PFSK-1 (cell line): ENCODE data around the gene TBC1D22A.

ENCODE experiments used
- FOXP2 ChIP-seq: optimal IDR thresholded peaks from 2 replicates; pipeline ENCODE3; 2011; ENCODE audit warnings: borderline replicate concordance, control low read depth, inconsistent platforms; ENCODE audit not compliant: insufficient read depth; ENCODE audit errors: extremely low read length, extremely low read depth
- POLR2AphosphoS5 ChIP-seq: IDR thresholded peaks from 2 replicates; pipeline ENCODE4 v1.6.1; 2012; ENCODE audit warnings: low read depth, mild to moderate bottlenecking, control low read depth, low read length, moderate library complexity
- SIN3A ChIP-seq: IDR thresholded peaks from 2 replicates; pipeline ENCODE4 v1.6.1; 2012; ENCODE audit warnings: mild to moderate bottlenecking, low read length, moderate library complexity, borderline replicate concordance; ENCODE audit not compliant: insufficient read depth
- TAF1 ChIP-seq: IDR thresholded peaks from 2 replicates; pipeline ENCODE4 v1.6.1; 2012; ENCODE audit warnings: low read length, control low read depth, borderline replicate concordance; ENCODE audit not compliant: insufficient read depth
- TF ChIP-seq, protein P1 (sequence below), 2 experiments: IDR thresholded peaks; 2 replicates each; pipeline versions ENCODE4 v1.6.1 to v1.8.0; 2011 to 2012; ENCODE audit warnings: low read depth in 2 of 2, low read length in 2 of 2, control low read depth in 1 of 2, inconsistent platforms in 1 of 2, mild to moderate bottlenecking in 1 of 2, moderate library complexity in 1 of 2; ENCODE audit not compliant: insufficient read depth in 1 of 2

DNA sequence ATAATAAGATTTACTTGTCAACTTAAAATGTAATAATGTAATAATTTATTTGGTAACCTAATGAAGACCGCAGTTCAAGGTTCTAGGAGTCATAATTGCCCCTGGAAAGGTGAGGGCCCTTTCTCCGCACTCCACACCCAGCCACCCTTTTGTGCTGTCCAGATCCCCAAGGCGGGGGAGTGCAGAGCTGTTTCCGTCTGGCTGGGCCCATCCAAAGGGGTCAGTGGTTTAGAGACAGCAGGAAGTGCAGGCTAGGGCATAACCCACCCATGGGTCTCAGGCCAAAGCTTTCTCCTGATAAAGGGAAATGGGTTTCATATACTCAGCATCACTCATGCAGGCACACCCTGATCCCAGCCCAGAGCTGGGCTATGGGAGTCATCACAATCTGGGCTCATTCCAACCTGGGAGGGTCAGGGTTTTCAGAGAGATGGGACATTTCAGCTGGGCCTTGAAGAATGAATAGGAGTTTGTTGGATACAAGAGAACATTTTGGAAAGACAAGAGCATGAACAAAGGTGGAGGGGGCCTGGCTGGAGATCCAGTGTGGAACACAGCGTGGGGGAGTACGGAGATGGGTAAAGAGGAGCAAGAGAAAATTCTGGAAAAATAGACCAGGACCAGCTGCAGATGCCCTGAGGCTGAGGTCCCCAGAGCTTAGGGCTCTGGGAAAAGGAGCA lies 432.2 kb downstream of the TBC1D22A start:
- TF ChIP-seq POLR2AphosphoS5: no peak
- TF ChIP-seq, protein P1, sequence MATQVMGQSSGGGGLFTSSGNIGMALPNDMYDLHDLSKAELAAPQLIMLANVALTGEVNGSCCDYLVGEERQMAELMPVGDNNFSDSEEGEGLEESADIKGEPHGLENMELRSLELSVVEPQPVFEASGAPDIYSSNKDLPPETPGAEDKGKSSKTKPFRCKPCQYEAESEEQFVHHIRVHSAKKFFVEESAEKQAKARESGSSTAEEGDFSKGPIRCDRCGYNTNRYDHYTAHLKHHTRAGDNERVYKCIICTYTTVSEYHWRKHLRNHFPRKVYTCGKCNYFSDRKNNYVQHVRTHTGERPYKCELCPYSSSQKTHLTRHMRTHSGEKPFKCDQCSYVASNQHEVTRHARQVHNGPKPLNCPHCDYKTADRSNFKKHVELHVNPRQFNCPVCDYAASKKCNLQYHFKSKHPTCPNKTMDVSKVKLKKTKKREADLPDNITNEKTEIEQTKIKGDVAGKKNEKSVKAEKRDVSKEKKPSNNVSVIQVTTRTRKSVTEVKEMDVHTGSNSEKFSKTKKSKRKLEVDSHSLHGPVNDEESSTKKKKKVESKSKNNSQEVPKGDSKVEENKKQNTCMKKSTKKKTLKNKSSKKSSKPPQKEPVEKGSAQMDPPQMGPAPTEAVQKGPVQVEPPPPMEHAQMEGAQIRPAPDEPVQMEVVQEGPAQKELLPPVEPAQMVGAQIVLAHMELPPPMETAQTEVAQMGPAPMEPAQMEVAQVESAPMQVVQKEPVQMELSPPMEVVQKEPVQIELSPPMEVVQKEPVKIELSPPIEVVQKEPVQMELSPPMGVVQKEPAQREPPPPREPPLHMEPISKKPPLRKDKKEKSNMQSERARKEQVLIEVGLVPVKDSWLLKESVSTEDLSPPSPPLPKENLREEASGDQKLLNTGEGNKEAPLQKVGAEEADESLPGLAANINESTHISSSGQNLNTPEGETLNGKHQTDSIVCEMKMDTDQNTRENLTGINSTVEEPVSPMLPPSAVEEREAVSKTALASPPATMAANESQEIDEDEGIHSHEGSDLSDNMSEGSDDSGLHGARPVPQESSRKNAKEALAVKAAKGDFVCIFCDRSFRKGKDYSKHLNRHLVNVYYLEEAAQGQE (IDR thresholded peaks at IDR 0.05; ENCODE audit: insufficient read depth in 1 of 2, low read depth in 2 of 2, low read length in 2 of 2): no peak
- TF ChIP-seq FOXP2: no peak
- TF ChIP-seq TAF1: no peak
- TF ChIP-seq SIN3A: no peak
